HFFc6 (cell line): Measurements from ENCODE around the gene TRIM15. TPM values are rescaled to one million over a fixed set of nuclear protein-coding genes. Genes with fewer than 3 reads are reported as not detected.

Source experiments
- DNase-seq: peaks from one replicate; pipeline ENCODE4 v3.0.0-alpha.2; 2018
- H3K27ac Mint-ChIP-seq: 2 replicates; pipeline ENCODE4 v1.8.0; 2020; ENCODE audit warnings: mild to moderate bottlenecking, mixed read lengths
- H3K27me3 Mint-ChIP-seq: 2 replicates; pipeline ENCODE4 v1.8.0; 2021; ENCODE audit warnings: mild to moderate bottlenecking, moderate library complexity, mixed read lengths; ENCODE audit not compliant: insufficient read depth
- H3K36me3 Mint-ChIP-seq: 2 replicates; pipeline ENCODE4 v1.8.0; 2021; ENCODE audit warnings: low read depth, mixed read lengths
- H3K4me1 Mint-ChIP-seq: 2 replicates; pipeline ENCODE4 v1.8.0; 2020; ENCODE audit warnings: low read depth, mixed read lengths
- H3K4me3 Mint-ChIP-seq: 2 replicates; pipeline ENCODE4 v1.8.0; 2020; ENCODE audit warnings: mild to moderate bottlenecking, moderate library complexity, mixed read lengths
- H3K9me3 Mint-ChIP-seq: 2 replicates; pipeline ENCODE4 v1.8.0; 2020; ENCODE audit warnings: mild to moderate bottlenecking, mixed read lengths
- CTCF ChIP-seq: fragments of 200-600 bp; sonication (generic); IDR thresholded peaks from 2 replicates; pipeline ENCODE4 v1.5.0; 2021; ENCODE audit warnings: antibody characterized with exemption, mild to moderate bottlenecking
- total RNA-seq, 6 experiments: library from RNA; stranded (reverse); fragmentation: NEBNext Ultra II Directional; extraction: Animal tissue kit (Norgen Biotek cat#: 25700); gene quantifications; 2 replicates in 1 of 6; 3 replicates in 5 of 6; pipeline ENCODE4 v1.2.3, GENCODE V29; 2021

TRIM15 gene
- total RNA-seq, 6 experiments from 2014 or later: not detected

DNA sequence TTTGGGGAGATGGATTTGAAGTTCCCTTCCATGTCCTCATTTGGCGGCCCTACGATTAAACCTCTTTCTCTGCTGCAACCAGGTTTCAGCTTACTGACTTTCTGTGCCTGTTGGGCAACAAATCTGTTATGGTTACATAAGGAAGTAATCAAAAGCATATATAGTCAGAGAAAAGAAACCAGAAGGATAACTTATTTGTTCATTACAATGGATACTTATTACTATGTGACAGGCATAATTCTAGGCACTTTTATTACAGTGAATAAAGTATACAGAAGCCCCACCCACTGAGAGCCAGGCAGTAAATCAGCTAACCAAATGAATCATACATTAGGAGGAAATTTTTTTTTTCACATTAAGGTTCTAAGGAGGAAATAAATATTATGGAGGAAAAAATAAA lies 40.8 kb upstream of the TRIM15 start:
- Mint-ChIP-seq H3K36me3 (no peaks in the 10 kb centered on the region), H3K9me3 (no peaks in the 10 kb centered on the region), H3K4me3 (no peak overlapping the region), H3K4me1 (peaks cover 30% of the 10 kb centered on the region), H3K27me3 (peaks cover 14% of the 10 kb centered on the region), H3K27ac (no peak overlapping the region)
- DNase-seq: peak; percentile 7
- TF ChIP-seq CTCF: no peak

DNA sequence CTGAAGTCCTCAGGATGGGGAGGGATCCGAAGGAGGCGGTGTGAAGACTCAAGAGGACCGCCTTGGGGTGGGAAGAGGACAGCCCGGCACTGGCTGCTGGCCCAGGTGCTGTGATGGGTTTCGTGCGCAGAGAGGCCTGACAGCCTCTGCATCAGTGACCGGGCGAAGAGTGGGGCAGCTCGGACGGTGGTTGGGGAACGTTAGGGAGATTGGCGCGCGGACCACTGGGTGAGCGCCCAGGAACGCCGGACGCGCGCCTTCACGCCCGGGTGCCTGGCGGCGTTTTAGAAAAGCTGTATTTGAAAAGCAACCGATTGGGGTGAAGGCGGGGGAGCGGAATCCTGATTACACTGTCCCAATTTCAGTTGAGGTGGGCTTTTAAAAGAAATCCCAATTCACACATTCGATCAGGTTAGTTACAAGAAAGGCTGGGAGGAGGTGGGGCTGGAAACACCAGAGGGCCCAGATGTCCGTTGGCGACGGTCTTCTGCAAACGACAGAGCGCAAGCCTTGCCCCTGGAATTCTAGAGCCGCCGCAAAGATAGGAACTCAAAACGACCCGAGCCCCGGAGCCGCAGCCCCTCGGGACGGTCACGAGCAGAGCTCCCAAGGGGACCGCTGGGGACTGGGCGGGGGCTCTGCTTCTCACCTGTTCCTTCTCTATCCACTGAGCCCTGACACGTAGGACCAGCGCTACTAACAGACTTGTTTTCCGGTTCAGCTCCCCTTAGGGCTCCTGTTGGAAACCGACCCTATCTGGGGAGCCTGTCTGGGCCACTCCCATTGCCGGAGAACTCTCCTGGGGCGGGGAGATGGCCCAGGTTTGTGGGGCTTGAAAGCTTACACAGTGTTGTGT lies 35.9 kb upstream of the TRIM15 start:
- no peak for TF ChIP-seq CTCF
- Mint-ChIP-seq H3K4me3 (0 out of 2 replicates have a peak overlapping the region, but pooled peaks have one; percentile 14), H3K9me3 (no peaks in the 10 kb centered on the region), H3K27me3 (peaks cover 52% of the 10 kb centered on the region), H3K36me3 (no peaks in the 10 kb centered on the region), H3K4me1 (peaks cover 15% of the 10 kb centered on the region), H3K27ac (no peak overlapping the region)
- DNase-seq: no peak

DNA sequence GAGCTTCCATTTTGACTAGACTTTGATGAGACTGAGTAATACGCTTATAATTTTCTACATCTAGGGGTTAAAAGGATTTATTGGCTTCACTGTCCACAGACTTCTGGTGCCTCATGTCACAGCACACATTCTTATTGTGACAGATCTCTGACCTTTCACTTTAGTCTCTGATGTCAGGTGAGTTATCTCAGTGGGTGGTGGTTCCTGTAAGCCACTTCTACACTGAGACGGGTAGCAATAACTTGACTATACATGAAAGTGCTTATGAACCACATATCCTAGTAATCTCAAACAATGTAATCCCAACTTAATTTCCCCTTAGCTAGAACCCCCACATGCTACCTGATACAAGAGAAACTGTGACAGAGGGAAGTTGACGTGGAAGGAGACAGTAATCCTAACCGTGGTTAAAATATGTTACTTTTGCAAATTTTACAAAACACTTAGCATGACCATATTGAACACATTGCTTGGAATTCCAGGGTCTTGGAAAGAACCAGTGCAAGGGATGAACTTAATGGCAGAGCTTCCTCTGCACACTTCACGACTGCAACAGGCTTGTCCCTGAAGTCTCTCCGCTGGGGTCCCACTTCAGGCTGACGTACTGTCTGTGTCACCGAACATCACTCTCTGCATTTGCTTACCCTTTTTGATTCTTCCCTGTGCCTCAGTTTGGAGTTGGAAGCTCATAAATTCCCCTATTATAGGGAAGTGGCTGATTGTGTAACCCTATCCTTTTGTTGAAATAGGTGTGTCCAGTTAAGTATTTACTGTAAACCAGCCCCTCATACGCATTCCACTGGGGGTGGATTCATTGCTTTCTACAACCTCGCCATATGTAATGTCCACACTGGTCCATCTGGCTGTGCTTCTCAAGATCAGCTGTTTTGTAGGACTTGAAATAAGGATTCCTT lies 33.8 kb upstream of the TRIM15 start:
- Mint-ChIP-seq H3K4me3 (no peak overlapping the region), H3K27me3 (peaks cover 54% of the 10 kb centered on the region)

DNA sequence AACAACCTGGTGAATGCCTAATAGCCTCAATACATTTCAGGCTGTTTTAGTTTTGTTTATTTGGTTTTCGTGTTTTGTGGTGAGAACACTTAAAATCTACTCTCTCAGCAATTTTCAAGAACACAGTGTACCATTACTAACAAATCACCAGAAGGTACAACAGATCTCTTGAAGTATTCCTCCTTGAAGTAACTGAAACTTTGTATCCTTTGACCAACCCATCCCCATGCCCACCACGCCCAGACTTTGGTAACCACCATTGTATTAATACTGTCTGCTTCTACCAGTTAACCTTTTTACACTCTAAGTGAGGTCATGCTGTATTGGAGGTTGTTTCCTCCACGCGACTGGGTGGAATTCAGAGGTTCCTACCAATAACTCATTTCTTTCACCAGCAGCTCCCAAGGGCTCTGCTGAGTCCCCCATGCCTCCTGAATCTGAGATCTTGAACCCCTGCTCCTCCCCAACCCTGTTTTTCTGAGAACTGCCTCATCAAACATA lies 33.1 kb upstream of the TRIM15 start:
- Mint-ChIP-seq H3K27me3 (peaks cover 54% of the 10 kb centered on the region), H3K9me3 (no peaks in the 10 kb centered on the region), H3K27ac (no peak overlapping the region), H3K4me3 (no peak overlapping the region), H3K36me3 (no peaks in the 10 kb centered on the region), H3K4me1 (peaks cover 6% of the 10 kb centered on the region)
- no peak for TF ChIP-seq CTCF
- no peak for DNase-seq

More for the DNA sequence above, 33.8 kb upstream of the TRIM15 start:
- Mint-ChIP-seq H3K36me3 (no peaks in the 10 kb centered on the region), H3K9me3 (no peaks in the 10 kb centered on the region), H3K27ac (no peak overlapping the region), H3K4me1 (peaks cover 6% of the 10 kb centered on the region)
- TF ChIP-seq CTCF: no peak
- DNase-seq: no peak

DNA sequence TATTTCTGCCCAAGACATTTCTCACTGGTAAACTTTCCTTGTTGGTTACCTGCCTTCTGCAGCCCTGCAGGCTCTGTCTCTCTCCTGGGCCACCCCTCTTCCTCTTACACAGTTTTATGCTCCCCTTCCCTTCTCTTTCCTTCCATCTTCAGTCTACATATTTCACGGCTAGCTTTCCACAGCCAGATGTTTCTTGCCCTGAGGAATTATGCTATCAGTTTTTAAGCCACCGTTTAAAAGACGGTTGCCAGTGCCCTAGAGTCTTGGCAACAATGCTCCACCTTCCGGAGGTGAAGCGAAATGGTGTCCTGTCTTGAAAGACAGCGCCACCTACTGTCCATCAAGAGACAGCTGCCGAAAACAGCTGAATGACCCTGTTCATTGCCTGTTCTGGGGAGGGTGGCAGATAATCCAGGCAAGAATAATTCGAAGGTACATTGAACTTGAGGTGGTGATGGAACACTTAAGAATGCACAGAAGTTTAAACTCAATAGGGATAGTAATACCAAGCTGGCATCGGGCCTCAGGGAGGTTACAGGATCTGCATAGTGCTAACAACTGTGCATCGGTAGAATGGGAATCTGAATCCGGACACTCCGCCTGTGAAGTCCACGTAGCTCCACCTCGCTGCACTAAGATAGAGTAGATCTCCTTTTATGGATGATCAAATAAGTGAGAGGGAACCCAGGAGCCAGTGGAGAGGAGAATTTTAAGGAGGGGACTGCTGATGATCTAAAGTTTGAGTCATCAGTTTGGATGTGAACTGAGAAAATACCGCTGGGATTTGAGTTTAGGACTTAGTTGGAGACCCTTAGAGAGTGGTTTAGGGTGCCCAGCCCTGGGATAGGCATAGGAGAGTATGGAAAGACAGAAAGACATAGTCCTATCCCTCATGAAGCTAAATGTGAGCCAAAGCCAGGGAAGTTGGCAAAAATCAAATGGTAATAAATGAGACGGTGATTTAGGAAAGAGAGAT lies 32.2 kb upstream of the TRIM15 start:
- Mint-ChIP-seq H3K4me3 (peak overlapping the region; percentile 41), H3K9me3 (no peaks in the 10 kb centered on the region), H3K4me1 (peaks cover 6% of the 10 kb centered on the region), H3K36me3 (no peaks in the 10 kb centered on the region), H3K27ac (no peak overlapping the region), H3K27me3 (peaks cover 58% of the 10 kb centered on the region)
- DNase-seq: peak; percentile 81
- TF ChIP-seq CTCF: peak; percentile 99
